VCaP (cell line): ENCODE data around the gene CEBPE.

Source experiments
- H3K27ac ChIP-seq: fragments of 450-650 bp; 2 replicates; pipeline ENCODE4 v1.5.1; 2017
- TF ChIP-seq, protein P1 (sequence below): fragments of 450-650 bp; conservative IDR thresholded peaks from 2 replicates; pipeline ENCODE4 v1.5.1; 2017; ENCODE audit warnings: mild to moderate bottlenecking, moderate library complexity

The CEBPE gene

DNA sequence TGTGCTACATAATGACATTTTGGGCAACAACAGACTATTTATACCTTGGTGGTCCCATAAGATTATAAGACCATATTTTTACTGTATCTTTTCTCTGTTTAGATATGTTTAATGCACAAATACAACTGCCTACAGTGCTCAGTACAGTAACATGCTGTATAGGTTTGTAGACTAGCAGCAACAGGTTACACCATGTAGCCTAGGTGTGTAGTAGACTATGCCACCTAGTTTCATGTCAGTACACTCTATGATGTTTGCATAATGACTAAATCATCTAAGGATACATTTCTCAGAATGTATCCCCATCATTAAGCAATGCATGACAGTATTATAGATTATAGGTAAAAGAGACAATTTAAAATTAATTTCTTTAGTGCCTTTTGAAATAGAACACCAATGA lies 30.7 kb upstream of the CEBPE start:
- TF ChIP-seq, protein P1, sequence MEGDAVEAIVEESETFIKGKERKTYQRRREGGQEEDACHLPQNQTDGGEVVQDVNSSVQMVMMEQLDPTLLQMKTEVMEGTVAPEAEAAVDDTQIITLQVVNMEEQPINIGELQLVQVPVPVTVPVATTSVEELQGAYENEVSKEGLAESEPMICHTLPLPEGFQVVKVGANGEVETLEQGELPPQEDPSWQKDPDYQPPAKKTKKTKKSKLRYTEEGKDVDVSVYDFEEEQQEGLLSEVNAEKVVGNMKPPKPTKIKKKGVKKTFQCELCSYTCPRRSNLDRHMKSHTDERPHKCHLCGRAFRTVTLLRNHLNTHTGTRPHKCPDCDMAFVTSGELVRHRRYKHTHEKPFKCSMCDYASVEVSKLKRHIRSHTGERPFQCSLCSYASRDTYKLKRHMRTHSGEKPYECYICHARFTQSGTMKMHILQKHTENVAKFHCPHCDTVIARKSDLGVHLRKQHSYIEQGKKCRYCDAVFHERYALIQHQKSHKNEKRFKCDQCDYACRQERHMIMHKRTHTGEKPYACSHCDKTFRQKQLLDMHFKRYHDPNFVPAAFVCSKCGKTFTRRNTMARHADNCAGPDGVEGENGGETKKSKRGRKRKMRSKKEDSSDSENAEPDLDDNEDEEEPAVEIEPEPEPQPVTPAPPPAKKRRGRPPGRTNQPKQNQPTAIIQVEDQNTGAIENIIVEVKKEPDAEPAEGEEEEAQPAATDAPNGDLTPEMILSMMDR: no peak
- no peak overlapping the region for H3K27ac ChIP-seq

DNA sequence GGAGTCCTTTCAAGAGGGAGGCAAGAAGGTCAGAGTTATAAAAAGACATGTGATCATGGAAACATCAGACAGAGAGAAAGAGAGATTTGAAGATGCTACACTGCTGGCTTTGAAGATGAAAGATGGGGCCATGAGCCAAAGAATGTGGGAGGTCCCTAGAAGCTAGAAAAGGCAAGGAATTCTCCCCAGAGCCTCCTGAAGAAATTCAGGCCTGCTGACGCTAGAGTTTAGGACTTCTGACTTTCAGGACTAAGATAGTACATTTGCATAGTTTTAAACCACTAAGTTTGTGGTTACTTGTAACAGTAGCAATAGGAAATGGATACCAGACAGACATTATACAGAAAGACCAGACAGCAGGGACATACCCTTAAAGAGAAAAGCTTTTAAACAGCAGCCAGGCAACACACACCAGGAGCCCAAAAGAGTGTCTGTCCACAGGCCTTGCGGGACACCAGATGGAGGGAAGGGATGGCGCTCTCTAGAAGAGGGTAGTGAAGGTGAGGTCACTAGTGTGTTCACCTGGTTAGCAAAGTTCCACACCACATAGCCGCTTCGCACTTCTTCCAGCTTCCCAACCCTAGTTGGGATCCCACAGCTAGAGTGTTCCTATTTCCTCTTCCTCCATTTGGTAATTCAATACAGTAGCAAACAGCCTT lies 29.7 kb upstream of the CEBPE start:
- H3K27ac ChIP-seq: no peak overlapping the region
- TF ChIP-seq, protein P1: no peak

DNA sequence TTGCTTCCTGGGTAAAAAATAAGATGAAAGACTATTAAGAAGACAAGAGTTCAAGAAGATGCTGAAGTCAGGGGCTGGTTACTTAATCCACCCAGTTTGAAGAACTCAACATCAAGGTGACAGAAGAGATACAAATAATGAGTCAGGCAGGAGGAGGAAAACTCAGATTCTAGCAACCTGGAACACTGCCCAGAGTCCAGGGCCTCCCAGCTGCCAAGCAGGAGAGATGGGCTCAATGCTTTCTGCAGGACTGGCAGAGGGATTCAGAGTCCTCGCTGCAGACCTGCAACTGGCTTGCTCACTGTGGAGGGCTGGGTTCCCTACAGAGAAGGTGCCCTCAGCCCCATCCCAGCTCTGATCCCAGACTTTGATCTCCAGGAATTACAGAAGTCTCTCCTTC lies 28.6 kb upstream of the CEBPE start:
- H3K27ac ChIP-seq: no peak overlapping the region
- TF ChIP-seq, protein P1: no peak

DNA sequence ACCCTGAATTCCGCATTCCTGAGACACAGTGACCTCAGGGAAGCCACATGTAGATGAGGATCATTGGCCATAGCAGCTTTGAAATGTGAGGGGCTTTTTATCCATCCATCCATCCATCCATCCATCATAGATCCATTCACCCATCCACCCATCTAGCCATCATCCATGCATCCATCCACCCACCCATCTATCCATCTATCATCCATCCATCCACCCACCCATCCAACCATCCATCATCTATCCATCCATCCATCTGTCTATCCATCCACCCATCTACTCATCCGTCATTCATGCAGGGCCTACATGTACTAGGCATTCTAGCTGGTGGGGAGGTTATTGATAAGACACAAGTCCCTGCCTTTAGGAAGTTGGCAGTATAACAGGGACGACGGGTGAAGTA lies 27.9 kb upstream of the CEBPE start:
- H3K27ac ChIP-seq: no peak overlapping the region
- TF ChIP-seq, protein P1: no peak

DNA sequence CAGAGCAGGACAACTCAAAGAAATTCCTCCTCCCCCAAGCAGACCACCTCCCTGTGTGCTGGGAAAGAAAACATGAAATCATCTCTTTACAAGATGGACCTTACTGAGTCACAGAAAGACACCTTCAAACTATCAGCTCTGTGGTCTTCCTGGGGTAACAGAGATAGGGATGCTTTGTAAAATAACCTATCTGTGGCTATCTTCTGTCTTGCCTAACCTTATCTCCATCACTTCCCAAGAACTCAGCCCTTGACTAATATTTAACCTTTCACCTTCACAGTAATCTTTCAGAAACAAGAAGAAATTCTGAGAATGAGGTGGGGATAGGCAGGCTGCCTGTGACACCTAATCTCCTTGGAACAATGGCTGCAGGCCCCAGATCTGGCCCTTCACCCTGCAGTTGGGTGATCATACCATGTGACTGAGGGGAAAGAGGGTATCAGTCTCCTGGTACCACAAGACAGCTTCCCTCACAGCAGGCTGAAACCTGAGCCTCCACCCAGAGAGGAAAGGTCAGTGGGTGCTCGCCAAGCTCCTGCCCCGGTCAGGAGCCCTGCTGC lies 27.4 kb upstream of the CEBPE start:
- no peak overlapping the region for H3K27ac ChIP-seq
- TF ChIP-seq, protein P1: no peak

DNA sequence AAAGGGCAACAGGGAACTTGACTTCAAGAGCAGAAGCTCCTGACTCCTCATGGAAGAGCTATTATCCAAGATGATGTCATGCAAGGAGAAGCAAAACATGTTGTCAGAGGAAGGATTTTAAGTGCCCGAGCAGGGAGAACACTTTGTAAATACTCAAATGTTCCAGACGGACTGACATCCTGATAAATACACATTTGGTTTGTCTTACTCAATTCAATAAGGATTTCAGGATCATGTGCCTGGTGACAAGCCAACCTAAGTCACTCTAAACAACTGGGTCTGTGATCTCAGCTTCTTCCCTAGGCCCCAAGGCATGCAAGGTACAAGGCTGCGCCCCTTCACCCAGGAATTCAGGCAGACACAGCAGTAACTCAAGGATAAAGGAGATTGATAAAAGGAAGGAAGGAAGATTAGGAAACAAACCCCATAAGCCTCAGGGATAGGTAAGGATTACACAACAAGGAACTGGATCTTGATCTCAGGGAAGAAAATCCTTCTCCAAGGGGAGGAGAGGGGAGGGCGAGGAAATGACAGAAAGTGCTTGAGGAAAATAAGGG lies 26.8 kb upstream of the CEBPE start:
- no peak overlapping the region for H3K27ac ChIP-seq
- TF ChIP-seq, protein P1: no peak

DNA sequence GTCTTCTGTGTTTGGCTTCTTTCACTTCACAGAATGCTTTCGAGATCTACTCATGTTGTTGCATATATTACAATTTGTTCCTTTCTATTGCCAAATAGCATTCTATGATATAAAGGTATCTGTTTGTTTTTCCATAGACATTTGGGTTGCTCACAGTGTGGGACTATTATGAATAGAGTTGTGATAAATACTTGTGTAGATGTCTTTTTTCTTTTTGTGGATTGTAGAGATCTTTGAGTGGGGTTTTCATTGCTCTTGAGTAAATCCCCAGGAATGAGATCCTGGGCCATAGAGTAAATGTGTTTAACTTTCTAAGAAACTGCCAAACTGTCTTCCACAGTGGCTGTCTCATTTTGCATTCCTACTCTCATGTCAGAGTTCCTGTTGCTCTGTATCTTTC lies 24.9 kb upstream of the CEBPE start:
- TF ChIP-seq, protein P1: no peak
- H3K27ac ChIP-seq: no peak overlapping the region
